IPS-18c (cell line): Measurements from ENCODE around the gene CGB2.
"Not testable (repeated sequence)": the region's sequence is repeated elsewhere in the genome, so short reads cannot be mapped to it uniquely, and the experiment has no call there.

Experiments used
- H3K4me3 ChIP-seq: 2 replicates; pipeline ENCODE4 v1.7.0; 2013; ENCODE audit warnings: low read depth, mild to moderate bottlenecking, low read length, moderate library complexity; ENCODE audit not compliant: insufficient read depth
- H3K9me3 ChIP-seq: one replicate; pipeline ENCODE4 v1.6.1; 2013; ENCODE audit warnings: mild to moderate bottlenecking, low read length, moderate library complexity; ENCODE audit not compliant: control insufficient read depth, insufficient read depth

CGB2 gene

DNA sequence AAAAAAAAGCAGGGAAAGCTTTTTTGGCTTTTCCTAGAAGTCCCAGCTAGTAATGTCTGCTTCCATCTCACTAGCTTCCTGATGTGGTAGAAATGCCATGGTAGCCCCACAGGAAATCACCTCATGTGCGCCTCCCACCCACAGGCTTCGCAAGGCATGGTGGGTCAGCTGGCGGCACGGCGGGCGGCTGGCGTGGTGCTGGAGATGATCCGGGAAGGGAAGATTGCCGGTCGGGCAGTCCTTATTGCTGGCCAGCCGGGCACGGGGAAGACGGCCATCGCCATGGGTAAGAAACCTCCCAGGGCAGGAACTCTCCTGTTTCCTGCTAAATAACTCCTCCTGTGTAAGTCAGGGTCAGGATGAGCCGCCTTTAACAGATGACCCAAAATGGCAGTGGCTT, 27.6 kb upstream of the CGB2 start:
- Histone ChIP-seq H3K9me3 (no peaks in the 10 kb centered on the region), H3K4me3 (no peak overlapping the region)

DNA sequence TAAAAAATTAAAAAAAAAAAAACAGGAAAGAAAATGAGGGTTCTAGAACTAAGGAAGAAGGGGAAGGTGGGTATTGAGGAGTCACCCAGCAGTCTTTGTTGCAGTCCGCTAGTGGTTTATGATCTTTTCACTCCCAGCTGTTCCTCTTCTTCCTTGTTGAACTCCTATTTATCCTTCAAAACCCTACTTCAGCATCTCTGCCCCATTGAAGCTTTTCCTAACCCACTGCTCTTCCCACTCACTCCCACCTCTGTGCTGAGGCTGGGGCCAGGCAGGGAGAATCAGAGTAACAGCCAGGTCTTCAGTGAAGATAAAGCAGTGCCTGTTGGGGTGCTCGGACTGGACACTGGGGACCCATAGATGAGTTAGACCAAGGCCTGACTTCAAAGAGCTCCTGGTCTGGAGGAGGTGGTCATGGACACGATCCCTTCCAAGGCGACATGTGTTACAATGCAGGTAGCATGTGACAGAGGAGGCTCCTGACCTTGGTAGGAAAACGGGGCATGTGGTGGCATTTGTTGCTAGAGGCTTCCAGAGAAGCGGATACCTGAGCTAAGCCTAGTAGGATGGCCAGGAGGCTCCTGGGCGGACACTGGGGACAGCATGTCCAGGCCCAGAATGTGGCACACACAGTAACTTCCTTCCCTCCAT, 26.6 kb upstream of the CGB2 start:
- no peak overlapping the region for H3K4me3 ChIP-seq

DNA sequence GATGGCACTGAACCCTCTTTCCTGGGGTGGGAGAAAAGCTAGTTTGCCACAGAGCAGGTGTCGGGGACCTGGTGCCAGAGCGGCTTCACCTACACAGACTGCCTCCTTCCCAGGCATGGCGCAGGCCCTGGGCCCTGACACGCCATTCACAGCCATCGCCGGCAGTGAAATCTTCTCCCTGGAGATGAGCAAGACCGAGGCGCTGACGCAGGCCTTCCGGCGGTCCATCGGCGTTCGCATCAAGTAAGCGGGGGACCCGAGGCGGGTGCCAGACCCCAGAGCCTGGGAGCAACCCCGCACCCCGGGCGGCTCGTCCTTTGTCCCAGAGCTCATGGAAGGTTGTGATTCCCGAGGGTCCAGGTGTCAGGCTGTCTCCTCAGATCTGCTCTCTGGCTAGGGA, 24.8 kb upstream of the CGB2 start:
- Histone ChIP-seq H3K9me3 (no peaks in the 10 kb centered on the region), H3K4me3 (no peak overlapping the region)

More for the DNA sequence above, 26.6 kb upstream of the CGB2 start:
- no peaks in the 10 kb centered on the region for H3K9me3 ChIP-seq

DNA sequence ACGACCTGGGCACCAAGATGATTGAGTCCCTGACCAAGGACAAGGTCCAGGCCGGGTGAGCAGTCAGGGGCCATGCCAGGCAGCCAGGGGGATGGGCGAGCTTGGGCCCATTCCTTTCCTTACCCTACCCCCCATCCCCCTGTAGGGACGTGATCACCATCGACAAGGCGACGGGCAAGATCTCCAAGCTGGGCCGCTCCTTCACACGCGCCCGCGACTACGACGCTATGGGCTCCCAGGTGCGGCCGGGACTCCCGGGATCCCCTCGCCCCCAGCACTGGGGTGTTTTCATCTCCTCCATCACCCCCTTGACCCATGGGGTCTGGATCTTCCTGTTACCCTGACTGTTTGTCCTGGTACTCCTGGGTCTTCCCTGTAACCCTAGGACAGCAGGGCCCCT, 21.9 kb upstream of the CGB2 start:
- no peak overlapping the region for H3K4me3 ChIP-seq
- H3K9me3 ChIP-seq = no peaks in the 10 kb centered on the region

DNA sequence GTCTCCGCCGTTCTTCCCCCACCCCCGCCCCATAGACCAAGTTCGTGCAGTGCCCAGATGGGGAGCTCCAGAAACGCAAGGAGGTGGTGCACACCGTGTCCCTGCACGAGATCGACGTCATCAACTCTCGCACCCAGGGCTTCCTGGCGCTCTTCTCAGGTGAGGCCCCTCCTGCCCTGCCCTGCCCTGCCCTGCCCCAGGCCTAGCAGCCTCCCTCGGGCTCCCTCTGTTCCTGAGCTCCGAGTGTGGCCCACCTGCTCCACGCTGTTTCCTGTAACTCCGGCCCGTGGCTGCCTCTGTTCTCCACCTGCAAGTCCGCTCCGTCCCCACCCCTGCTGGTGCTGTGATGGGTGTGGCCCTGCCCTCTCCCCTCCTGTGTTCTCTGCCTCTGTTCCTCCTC, 21.2 kb upstream of the CGB2 start:
- Histone ChIP-seq H3K4me3 (no peak overlapping the region), H3K9me3 (no peaks in the 10 kb centered on the region)

DNA sequence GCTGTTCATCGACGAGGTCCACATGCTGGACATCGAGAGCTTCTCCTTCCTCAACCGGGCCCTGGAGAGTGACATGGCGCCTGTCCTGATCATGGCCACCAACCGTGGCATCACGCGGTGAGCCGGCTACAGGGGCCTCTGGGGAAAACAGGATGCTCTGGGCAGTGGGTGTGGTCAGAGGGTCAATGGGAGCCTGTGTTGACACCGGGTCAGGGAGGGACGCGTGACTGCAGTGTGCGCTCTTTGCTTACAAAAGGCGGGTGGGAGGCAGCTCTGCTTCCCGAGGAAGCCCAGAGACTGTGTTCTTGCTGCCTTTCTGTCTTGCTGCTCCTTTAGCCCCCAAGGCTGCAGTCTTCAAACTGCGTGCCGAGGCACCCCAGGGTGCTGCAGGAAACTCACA, 20.5 kb upstream of the CGB2 start:
- H3K9me3 ChIP-seq = no peaks in the 10 kb centered on the region
- no peak overlapping the region for H3K4me3 ChIP-seq

DNA sequence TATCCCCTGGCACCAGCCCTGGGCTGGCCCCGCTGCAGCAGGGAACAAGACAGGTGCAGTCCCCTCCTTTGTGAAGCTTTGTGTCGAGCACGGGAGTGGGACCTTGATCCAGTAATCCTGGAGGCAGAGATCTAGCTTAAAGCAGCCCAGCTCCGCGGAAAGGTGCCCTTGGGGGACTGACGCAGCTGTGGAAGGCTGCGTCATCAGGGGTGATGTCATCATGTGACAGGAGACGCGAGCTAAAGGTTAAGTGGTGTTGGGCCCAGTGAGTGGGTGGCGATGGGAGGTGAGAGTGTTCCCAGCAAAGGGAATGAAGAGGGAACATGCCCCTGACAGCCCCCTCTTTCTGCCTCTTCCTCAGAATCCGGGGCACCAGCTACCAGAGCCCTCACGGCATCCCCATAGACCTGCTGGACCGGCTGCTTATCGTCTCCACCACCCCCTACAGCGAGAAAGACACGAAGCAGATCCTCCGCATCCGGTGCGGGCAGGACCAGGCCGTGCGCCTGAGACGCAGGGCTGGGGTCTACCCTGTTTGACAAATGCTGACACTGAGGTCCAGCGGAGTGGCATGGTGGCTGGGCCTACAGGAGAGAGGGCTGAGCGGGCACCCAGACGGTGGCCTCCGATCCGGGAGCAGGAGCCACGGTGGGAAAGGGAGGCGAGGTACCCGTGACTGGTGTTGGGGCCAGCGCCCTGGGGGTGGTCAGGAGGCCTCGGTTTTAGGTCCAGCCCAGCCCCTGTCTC, 17.4 kb upstream of the CGB2 start:
- Histone ChIP-seq H3K4me3 (no peak overlapping the region), H3K9me3 (no peaks in the 10 kb centered on the region)

DNA sequence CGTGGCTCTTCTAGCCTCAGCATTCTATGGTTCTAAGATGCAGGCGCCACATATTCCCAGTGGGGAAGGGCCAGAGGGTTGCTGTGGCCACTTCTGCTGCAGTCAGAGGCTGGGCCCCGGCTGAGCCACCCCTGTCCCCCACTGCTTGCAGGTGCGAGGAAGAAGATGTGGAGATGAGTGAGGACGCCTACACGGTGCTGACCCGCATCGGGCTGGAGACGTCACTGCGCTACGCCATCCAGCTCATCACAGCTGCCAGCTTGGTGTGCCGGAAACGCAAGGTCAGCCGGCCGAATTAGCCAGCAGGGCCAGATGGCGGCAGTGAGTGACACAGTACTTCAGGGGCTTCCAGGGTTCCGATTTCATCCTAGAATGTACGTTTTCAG, 16.8 kb upstream of the CGB2 start:
- Histone ChIP-seq H3K4me3 (no peak overlapping the region), H3K9me3 (no peaks in the 10 kb centered on the region)

DNA sequence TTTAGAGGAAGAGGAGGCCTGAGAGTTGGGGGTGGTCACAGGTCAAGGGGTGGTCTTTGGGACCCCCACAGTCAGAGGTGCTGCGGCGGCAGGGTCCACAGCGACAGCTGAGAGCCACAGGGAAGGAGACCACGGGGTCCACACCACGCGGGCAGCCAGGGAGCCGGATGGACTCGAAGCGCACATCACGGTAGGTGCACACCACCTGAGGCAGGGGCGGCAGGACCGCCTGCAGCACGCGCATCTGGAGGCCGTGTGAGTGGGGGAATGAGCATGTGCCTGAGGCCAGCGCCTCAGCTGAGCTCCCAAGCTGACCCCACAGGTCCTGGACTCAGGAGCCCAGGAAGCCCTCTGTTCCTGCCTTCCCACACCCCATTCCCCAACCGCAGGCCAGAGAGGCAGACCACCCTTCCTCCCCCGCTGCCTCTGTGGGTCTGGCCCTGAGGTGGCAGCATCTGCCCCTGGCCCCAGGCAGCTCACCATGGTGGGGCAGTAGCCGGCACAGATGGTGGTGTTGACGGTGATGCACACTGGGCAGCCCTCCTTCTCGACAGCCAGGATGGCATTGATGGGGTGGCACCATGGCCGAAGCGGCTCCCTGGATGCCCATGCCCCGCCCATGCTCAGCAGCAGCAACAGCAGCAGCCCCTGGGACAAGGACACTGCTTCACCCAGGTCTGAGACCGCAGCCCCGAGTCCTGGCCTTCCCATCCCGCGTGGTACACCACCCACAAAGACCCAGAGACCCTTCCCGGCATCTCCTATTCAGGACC, 15.4 kb upstream of the CGB2 start:
- no peaks in the 10 kb centered on the region for H3K9me3 ChIP-seq
- H3K4me3 ChIP-seq = no peak overlapping the region

DNA sequence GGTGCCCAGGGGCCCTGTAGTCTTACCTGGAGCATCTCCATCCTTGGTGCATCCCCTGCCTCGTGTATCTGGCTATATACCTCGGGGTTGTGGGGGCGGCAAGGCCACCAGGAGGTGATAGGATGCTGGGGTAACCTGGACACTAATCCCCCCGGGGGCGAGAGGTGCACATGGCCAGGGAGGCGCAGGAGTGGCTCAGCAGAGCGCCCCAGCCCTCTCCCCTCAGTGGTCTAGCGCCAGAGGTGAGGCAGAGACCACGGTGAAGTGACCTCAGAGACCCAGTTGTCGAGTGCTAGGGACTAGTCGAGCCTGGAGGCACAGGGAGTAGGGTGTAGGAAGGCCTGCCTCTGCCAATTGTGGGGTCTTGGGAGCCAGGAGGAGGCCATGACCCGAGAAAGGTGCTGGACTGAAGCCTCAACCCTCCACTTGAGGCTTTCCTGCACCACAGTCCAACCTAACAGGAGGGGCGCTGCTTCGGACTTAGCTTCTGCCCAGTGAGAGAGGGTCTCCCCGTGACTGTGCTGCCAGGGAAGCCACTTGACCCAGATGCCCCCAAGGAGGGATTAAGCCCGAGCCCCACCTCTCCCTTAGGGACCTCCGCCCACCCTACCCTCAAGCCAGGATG, 14.5 kb upstream of the CGB2 start, which contains the start of gene LHB:
LHB (minus strand) TSS at position 51 of the 625 bp plus-strand sequence; CDS start at position 41, 10 bp downstream.
- H3K4me3 ChIP-seq = peak within 1 kb of the TSS; percentile 50
- no peaks in the 10 kb centered on the region for H3K9me3 ChIP-seq

DNA sequence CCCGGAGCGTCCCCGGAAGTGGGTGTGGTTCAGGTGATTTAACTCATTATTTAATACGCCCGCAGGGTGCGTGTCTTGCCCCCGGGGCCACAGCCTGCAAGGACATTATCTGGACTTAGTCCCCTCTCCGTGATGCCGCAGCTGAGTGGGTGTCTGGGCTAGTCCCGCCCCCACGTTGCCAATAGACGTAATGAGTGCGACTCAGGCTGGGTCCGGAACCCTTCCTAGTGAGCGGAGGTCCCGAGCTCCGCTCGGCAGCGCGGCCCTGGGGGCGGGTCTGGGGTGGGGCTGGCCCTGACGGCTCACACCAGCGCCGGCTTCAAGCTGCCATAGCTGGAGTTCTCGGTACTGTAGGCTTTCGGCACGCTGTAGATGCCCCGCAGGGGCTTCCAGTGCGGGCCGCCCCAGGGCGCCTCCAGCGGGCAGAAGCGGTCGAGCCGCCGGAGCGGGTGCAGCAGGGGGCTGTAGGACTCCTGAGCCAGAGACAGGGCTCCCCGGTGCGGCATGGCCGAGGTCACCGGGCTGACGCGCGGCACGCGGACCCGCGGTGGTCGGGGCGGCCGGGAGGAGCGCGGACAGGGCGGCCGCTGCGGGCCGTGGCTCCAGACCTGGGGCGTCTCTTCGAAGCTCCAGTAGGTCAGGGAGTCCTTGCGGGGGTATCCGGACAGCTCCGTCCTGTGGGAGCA, 13.9 kb upstream of the CGB2 start:
- H3K9me3 ChIP-seq = no peaks in the 10 kb centered on the region
- H3K4me3 ChIP-seq = peak overlapping the region; percentile 50

DNA sequence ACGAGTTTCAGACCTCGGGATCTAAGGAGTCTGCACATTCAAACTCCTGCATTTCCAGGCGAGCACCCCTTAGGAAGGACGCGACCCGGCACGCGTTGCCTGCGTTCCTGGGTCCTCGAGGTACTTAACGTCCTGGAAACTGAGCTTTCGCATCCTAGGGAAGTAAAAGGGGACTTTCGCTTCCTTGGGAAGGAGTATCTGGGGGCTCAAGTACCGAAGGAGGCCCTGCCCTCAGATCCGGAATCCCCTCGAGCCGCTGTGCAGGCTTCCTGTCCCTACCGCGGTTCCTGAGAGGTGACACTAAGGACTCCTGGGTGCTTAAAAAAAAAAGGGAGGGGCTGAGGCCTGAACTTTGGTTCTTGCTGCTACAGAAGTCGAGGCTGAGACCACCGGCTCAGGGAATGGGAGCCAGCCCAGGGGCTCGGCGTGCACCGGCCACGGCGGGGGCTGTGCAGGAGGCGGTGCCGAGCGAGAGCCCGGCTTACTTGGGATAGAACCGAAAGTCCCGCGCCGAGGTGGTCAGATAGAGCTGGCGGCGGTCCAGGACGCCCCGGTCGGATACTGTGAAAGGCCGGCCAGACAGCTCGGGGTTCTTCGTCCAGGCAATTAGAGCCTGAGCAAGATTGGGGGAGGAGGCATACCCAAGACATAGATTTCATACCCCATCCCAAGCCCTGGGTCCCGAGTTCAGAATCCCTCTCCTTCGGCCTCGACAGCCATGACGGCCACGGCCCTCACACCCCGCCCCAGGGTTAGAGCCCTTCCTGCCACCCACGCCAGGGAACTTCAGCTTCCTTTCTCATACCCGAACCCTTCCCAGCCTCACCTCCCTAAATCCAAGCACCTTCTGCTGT, 13.1 kb upstream of the CGB2 start:
- peak overlapping the region; percentile 50 for H3K4me3 ChIP-seq
- not testable (repeated sequence) for H3K9me3 ChIP-seq

DNA sequence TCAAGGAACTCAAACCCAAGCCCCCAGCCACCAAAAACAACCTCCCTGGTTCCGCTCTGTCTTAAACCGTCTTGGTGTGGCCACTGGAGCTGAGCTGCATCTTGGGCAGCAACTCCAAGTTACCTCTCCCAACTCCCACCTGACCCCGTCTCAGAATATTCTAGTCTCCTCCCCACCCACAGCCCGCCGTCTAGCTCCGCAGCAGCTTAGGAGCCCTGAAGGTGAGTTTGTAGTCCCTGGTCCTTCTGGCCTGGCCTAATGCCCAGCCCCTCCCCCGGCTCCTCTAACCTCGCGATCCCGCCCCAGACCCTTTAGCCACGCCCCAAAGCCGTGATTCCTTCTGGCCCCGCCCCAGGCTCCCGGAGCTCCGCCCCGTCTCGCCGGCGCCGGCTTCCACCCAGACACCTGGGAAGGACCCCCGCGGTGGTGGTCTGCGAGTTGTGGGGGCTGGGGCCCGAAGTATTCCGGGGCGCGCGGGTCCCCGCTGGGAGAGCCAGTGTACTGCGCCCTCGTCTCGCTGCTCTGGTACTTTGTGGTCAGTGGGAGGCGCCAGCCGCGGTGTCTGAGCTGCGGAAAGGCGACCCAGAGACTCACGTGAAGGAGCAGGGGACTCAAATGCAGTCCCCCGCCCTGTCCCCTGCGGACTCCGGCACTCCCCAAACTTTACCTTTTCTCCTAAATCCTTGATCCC, 12.3 kb upstream of the CGB2 start:
- Histone ChIP-seq H3K9me3 (no peaks in the 10 kb centered on the region), H3K4me3 (peak overlapping the region; percentile 56; the same call in 1 of the 2 replicates)

DNA sequence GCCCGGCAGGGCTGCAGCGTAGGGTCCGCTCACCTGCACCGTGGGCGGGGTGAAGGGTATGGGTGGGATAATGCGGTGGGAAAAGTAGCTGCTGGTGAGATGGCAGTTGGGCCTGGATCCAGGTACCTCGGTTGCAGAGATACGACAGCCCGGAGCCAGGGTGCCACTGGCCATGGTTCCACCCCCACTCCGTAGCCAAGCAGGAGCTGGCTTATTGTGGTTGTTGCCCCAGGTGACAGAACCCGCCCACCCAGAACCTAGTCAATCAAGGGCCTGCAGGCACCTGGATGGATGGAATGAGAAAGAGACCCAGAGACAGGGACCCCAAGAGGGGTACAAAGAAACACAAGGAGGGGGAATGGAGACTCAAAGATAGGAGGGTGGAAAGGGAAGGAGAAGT, 11.3 kb upstream of the CGB2 start:
- no peaks in the 10 kb centered on the region for H3K9me3 ChIP-seq
- H3K4me3 ChIP-seq = no peak overlapping the region

DNA sequence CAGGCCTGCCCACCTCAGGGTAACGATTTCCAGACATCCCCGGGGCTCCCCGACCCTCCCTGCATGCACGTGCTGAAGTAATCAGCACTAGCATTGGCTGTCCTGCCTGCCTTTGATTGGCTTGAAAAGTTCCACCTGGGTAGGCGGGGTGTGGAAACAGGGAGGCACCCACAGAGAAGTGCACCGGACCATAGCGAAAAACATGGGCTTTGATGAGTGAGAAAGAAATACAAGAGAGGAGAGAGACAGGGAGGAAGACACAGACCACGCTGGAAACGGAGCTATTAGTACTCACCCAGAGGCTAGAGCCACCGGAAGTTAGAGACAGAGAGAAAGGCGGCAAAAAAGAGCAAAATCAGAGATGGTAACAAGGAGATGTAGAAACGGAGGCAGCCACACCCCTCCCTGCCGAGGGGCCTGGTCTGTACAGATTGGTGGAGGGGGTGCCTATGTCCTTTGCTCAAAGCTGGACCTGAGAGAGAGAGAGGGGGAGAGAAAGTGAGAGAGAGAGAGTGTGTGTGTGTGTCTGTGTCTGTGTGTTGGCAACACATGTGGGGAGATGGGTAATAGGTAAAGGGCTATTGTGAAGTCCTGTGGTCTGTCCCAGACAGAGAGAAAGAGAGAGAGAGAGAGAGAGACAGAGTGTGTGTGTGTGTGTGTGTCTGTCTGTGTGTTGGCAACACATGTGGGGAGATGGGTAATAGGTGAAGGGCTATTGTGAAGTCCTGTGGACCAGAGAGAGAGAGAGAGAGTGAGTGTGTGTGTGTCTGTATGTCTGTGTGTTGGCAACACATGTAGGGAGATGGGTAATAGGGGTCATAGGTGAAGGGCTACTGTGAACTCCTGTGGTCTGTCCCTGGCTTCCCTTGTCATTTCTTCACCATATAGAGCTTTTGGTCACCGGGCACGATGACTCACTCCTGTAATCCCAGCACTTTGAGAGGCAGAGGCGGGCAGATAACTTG, 10.5 kb upstream of the CGB2 start:
- H3K4me3 ChIP-seq = no peak overlapping the region
- H3K9me3 ChIP-seq = no peaks in the 10 kb centered on the region
